Astrocyte of the spinal cord (primary cell): ENCODE results near the gene CGB1.
"Not testable (repeated sequence)": the region's sequence is repeated elsewhere in the genome, so short reads cannot be mapped to it uniquely, and the experiment has no call there.

Source experiments
- DNase-seq: peaks from one replicate; pipeline ENCODE4 v3.0.0; 2011; ENCODE audit warnings: low read depth, low spot score
- H3K4me3 ChIP-seq: 2 replicates; pipeline ENCODE4 v1.5.1; 2011; ENCODE audit warnings: low read depth, mild to moderate bottlenecking, low read length, moderate library complexity
- CTCF ChIP-seq: IDR thresholded peaks from 2 replicates; pipeline ENCODE4 v1.5.1; 2012; ENCODE audit warnings: low read depth, mild to moderate bottlenecking, low read length, inconsistent platforms
- in situ Hi-C: cut with HindIII; loops from 2 replicates; pipeline ENCODE4 v1.10.0; 2017; ENCODE audit warnings: low sequenced_read_pairs

The CGB1 gene

GRCh38 chr19:49042177-49042576, 5.5 kb upstream of the CGB1 start:
- in situ Hi-C loops, result no loop called here
- TF ChIP-seq CTCF, result no peak
- DNase-seq, result no peak
- no peak overlapping the region for H3K4me3 ChIP-seq

- DNase-seq, in situ Hi-C loops, H3K4me3 ChIP-seq: not testable (repeated sequence)
Measured at GRCh38 chr19:49039736-49040135, 3.0 kb upstream of the CGB1 start.

- H3K4me3 ChIP-seq, DNase-seq, in situ Hi-C loops: not testable (repeated sequence)
Measured at GRCh38 chr19:49038557-49039276, 2.0 kb upstream of the CGB1 start.

- H3K4me3 ChIP-seq, in situ Hi-C loops, DNase-seq: not testable (repeated sequence)
Measured at GRCh38 chr19:49038111-49038510, 1.4 kb upstream of the CGB1 start.

GRCh38 chr19:49031642-49032301, 4.9 kb downstream of the CGB1 start, which contains the start of gene CGB2:
Gene CGB2 (plus strand): TSS chr19:49031890. CDS start chr19:49032096, 206 bp downstream.
- DNase-seq, H3K4me3 ChIP-seq, in situ Hi-C loops: not testable (repeated sequence)
- peak; percentile 31 for TF ChIP-seq CTCF

- H3K4me3 ChIP-seq, DNase-seq, in situ Hi-C loops: not testable (repeated sequence)
Measured at GRCh38 chr19:49030323-49030722, 6.4 kb downstream of the CGB1 start.

- in situ Hi-C loops, H3K4me3 ChIP-seq: not testable (repeated sequence)
- peak; percentile 5 for DNase-seq
Measured at GRCh38 chr19:49029749-49030148, 6.9 kb downstream of the CGB1 start.

GRCh38 chr19:49028686-49029085, 8.0 kb downstream of the CGB1 start:
- DNase-seq, H3K4me3 ChIP-seq, in situ Hi-C loops: not testable (repeated sequence)

- H3K4me3 ChIP-seq, DNase-seq, in situ Hi-C loops: not testable (repeated sequence)
Measured at GRCh38 chr19:49025599-49025998, 11.1 kb downstream of the CGB1 start.

GRCh38 chr19:49025088-49025487, 11.6 kb downstream of the CGB1 start:
- DNase-seq, in situ Hi-C loops, H3K4me3 ChIP-seq: not testable (repeated sequence)

GRCh38 chr19:49024233-49024632, 12.5 kb downstream of the CGB1 start, which contains the start of gene CGB3:
Gene CGB3 (minus strand): TSS chr19:49024333. CDS start chr19:49023971, 362 bp downstream.
- DNase-seq, H3K4me3 ChIP-seq, in situ Hi-C loops: not testable (repeated sequence)
